BJ (cell line): ENCODE data around the gene COL23A1. TPM values are rescaled to one million over a fixed set of nuclear protein-coding genes. Genes with fewer than 3 reads are reported as not detected.

Experiments
- CTCF ChIA-PET: fragments of 350-600 bp; formaldehyde crosslinking; extraction: SDS; loops from one replicate; lab custom pipeline; 2021; ENCODE audit warnings: antibody characterized with exemption, inconsistent platforms; lab: Yijun Ruan, JAX
- POLR2A ChIA-PET: fragments of 300-600 bp; sonication (Branson Sonifier 250); formaldehyde crosslinking; extraction: SDS; loops from one replicate; lab custom pipeline; 2021; ENCODE audit warnings: antibody characterized with exemption; lab: Charles Lee
- DNase-seq: peaks from one replicate; pipeline ENCODE4 v3.0.0-alpha.2; 2011; ENCODE audit warnings: low read depth
- H3K27me3 ChIP-seq: 2 replicates; pipeline ENCODE4 v1.6.0; 2011; ENCODE audit warnings: low read length; ENCODE audit not compliant: control insufficient read depth, insufficient read depth
- H3K36me3 ChIP-seq: 2 replicates; pipeline ENCODE4 v1.5.1; 2011; ENCODE audit warnings: low read length; ENCODE audit not compliant: control insufficient read depth, insufficient read depth
- H3K4me3 ChIP-seq: 2 replicates; pipeline ENCODE4 v1.5.1; 2011; ENCODE audit warnings: low read depth, mild to moderate bottlenecking, control low read depth, low read length
- CTCF ChIP-seq: IDR thresholded peaks from 2 replicates; pipeline ENCODE4 v1.5.1; 2011; ENCODE audit warnings: low read depth, mild to moderate bottlenecking, control low read depth, inconsistent platforms, low read length, moderate library complexity; ENCODE audit not compliant: insufficient read depth
- polyA plus RNA-seq: library from polyadenylated mRNA; depleted of rRNA; stranded (reverse); fragments of >200 nt; gene quantifications from 2 replicates; pipeline ENCODE4 v1.2.3, GENCODE V29; 2011

The COL23A1 gene
- polyA plus RNA-seq, 1 experiment: not detected

- no peak for TF ChIP-seq CTCF
- no peaks in the 10 kb centered on the region for H3K36me3 ChIP-seq
- DNase-seq: no peak
- ChIA-PET POLR2A (no interaction called here), CTCF (no interaction called here)
- no peak overlapping the region for H3K4me3 ChIP-seq
- no peaks in the 10 kb centered on the region for H3K27me3 ChIP-seq
These were observed 185.2 kb downstream of the COL23A1 start for GRCh38 chr5:178404987-178405386.

- ChIA-PET POLR2A (no interaction called here), CTCF (no interaction called here)
- no peak for DNase-seq
- Histone ChIP-seq H3K4me3 (no peak overlapping the region), H3K27me3 (no peaks in the 10 kb centered on the region), H3K36me3 (no peaks in the 10 kb centered on the region)
- TF ChIP-seq CTCF: no peak
These were observed 186.1 kb downstream of the COL23A1 start for GRCh38 chr5:178403956-178404600.

DNA sequence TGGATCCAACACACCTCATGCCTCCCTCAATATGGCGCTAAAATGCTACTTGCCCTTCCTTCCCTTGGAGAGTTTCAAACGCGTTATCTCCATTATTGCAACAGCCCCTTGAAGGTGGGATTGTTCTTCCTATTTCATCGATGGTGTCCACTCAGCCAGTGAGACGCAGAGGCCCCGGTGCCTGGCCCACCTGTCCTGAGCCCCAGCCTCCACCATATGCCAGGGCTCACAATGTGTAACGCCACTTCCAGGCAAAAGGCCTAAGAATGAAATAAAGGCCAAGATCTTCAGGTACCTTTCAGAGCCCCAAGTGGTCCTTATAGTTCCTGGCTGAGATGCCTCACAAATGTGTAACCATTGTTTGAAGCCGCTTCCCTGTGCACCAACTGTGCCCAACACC lies 186.8 kb downstream of the COL23A1 start:
- no peak for TF ChIP-seq CTCF
- no peaks in the 10 kb centered on the region for H3K27me3 ChIP-seq
- H3K4me3 ChIP-seq: no peak overlapping the region
- H3K36me3 ChIP-seq: no peaks in the 10 kb centered on the region
- POLR2A ChIA-PET: no interaction called here
- CTCF ChIA-PET: no interaction called here
- DNase-seq: no peak

GRCh38 chr5:178399701-178400095 lies 190.5 kb downstream of the COL23A1 start:
- POLR2A ChIA-PET: no interaction called here
- no peak for TF ChIP-seq CTCF
- H3K36me3 ChIP-seq: no peaks in the 10 kb centered on the region

GRCh38 chr5:178398901-178399700 lies 191.1 kb downstream of the COL23A1 start:
- no peak for DNase-seq
- Histone ChIP-seq H3K36me3 (no peaks in the 10 kb centered on the region), H3K4me3 (no peak overlapping the region), H3K27me3 (no peaks in the 10 kb centered on the region)
- ChIA-PET CTCF (no interaction called here), POLR2A (no interaction called here)
- TF ChIP-seq CTCF: no peak

More at GRCh38 chr5:178399701-178400095, 190.5 kb downstream of the COL23A1 start:
- no peak for DNase-seq
- Histone ChIP-seq H3K4me3 (no peak overlapping the region), H3K27me3 (no peaks in the 10 kb centered on the region)
- CTCF ChIA-PET: no interaction called here
